A172 (cell line): ENCODE measurements around the gene FCHSD2. TPM values are rescaled to one million over a fixed set of nuclear protein-coding genes. Genes with fewer than 3 reads are reported as not detected.
"Not testable (repeated sequence)": the region's sequence is repeated elsewhere in the genome, so short reads cannot be mapped to it uniquely, and the experiment has no call there.

Experiments used
- DNase-seq: peaks from one replicate; pipeline ENCODE4 v3.0.0-alpha.2; 2015; ENCODE audit warnings: low spot score
- total RNA-seq: library from RNA; depleted of rRNA; stranded (reverse); fragments of >200 nt; shearing (Covaris generic); gene quantifications from 2 replicates; pipeline ENCODE4 v1.2.3, GENCODE V29; 2014

FCHSD2 gene
- total RNA-seq, 1 experiment from 2014 or later = 8.7 TPM

GRCh38 chr11:73011126-73011817, 130.8 kb downstream of the FCHSD2 start:
- DNase-seq = no peak

- DNase-seq = no peak
Observed at GRCh38 chr11:73009972-73010371, 132.1 kb downstream of the FCHSD2 start.

- DNase-seq = no peak
Observed at GRCh38 chr11:73004088-73004487, 138.0 kb downstream of the FCHSD2 start.

- no peak for DNase-seq
Observed at GRCh38 chr11:73003088-73003487, 139.0 kb downstream of the FCHSD2 start.

GRCh38 chr11:73002214-73002613, 139.9 kb downstream of the FCHSD2 start:
- no peak for DNase-seq

- no peak for DNase-seq
Observed at GRCh38 chr11:73001615-73002014, 140.5 kb downstream of the FCHSD2 start.

GRCh38 chr11:72998676-72999075, 143.4 kb downstream of the FCHSD2 start:
- DNase-seq = no peak

GRCh38 chr11:72996959-72997358, 145.2 kb downstream of the FCHSD2 start:
- DNase-seq = no peak

- no peak for DNase-seq
Observed at GRCh38 chr11:72989727-72990126, 152.4 kb downstream of the FCHSD2 start.

GRCh38 chr11:72988821-72989220, 153.3 kb downstream of the FCHSD2 start:
- DNase-seq = no peak

GRCh38 chr11:72985645-72986044, 156.5 kb downstream of the FCHSD2 start:
- DNase-seq = no peak

GRCh38 chr11:72984453-72985077, 157.6 kb downstream of the FCHSD2 start:
- no peak for DNase-seq

- DNase-seq = no peak
Observed at GRCh38 chr11:72983560-72983959, 158.6 kb downstream of the FCHSD2 start.

- DNase-seq = no peak
Observed at GRCh38 chr11:72981971-72982685, 160.0 kb downstream of the FCHSD2 start.

- DNase-seq = no peak
Observed at GRCh38 chr11:72981080-72981479, 161.0 kb downstream of the FCHSD2 start.

- DNase-seq = not testable (repeated sequence)
Observed at GRCh38 chr11:72977782-72978181, 164.3 kb downstream of the FCHSD2 start.

- not testable (repeated sequence) for DNase-seq
Observed at GRCh38 chr11:72976522-72976892, 165.6 kb downstream of the FCHSD2 start.

GRCh38 chr11:72975778-72976521, 166.2 kb downstream of the FCHSD2 start:
- DNase-seq = peak; percentile 34

- no peak for DNase-seq
Observed at GRCh38 chr11:72974487-72975205, 167.5 kb downstream of the FCHSD2 start.

GRCh38 chr11:72972496-72973128, 169.5 kb downstream of the FCHSD2 start:
- no peak for DNase-seq
